GM18508 (cell line): Measurements from ENCODE around the gene LRRC1.
"Not testable (repeated sequence)": the region's sequence is repeated elsewhere in the genome, so short reads cannot be mapped to it uniquely, and the experiment has no call there.

Experiments
- ATAC-seq: cut with Tn5 transposase; IDR thresholded peaks from one replicate; pipeline ENCODE4 v1.9.1; 2021; ENCODE audit warnings: moderate number of reproducible peaks; ENCODE audit not compliant: insufficient read depth, unreplicated experiment

Gene LRRC1

GRCh38 chr6:53790886-53791285 is 3.9 kb upstream of the LRRC1 start:
- ATAC-seq, result no peak

GRCh38 chr6:53792016-53792415 is 2.8 kb upstream of the LRRC1 start:
- ATAC-seq, result no peak

DNA sequence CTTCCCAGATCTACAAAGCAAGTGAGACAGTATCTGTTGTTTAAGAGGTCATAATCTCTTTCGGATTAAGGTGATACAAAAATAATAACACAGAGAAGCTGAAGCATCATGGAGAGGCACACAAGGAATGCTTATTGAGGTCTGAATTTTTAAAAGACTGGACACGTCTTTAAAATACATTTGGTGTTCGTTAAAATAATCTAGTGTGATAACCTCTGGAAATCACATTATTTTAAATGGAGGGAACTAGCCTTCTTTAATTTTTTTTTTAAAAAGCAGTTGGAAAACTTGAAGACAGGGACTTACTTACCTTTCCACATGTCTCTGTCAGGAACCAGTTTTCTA is 1.9 kb upstream of the LRRC1 start:
- ATAC-seq, result no peak

GRCh38 chr6:53793318-53794136 is 1.3 kb upstream of the LRRC1 start:
- ATAC-seq, result no peak

- peak; percentile 55 for ATAC-seq
These were observed 577 bp upstream of the LRRC1 start for GRCh38 chr6:53794137-53794719.

GRCh38 chr6:53795340-53795701 is 516 bp downstream of the LRRC1 start:
- peak; percentile 14 for ATAC-seq

DNA sequence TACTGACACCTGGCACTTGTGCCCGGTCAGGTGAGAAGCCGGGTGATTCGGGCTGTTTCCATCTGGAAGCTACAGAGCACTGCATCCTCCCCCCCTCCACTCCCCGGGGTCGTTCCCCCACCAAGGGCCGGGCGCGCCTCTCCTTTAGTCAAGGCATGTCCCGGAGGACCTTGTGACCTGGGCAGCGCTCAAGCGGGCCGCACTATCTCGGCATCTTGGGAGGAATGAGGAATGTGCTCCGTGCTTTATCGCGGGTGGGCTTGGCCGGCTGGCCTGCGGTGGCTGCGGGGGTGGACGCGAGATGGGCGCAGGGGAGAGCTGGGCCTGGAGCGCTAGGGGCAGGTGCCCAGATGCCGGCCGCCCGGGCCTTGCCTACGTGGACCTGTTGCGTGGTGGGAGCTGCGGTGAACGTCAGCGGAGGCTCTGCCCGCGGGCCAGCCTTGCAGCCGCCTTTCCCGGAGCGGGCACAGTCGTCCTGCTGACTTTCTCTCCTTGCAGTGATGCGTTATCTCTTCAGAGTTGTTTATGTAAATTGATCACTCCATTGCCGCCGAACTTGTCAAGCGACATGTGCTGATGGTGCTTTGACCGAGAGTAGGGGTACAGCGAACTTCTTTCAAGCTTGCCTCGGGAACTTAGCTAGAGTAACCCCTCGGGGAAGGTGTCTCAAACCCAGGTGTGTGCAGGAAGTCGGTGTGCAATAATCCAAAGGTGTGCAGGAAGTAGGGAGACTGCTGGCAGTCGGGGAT is 1.1 kb downstream of the LRRC1 start:
- no peak for ATAC-seq

GRCh38 chr6:53796451-53796780 is 1.6 kb downstream of the LRRC1 start:
- ATAC-seq, result no peak

DNA sequence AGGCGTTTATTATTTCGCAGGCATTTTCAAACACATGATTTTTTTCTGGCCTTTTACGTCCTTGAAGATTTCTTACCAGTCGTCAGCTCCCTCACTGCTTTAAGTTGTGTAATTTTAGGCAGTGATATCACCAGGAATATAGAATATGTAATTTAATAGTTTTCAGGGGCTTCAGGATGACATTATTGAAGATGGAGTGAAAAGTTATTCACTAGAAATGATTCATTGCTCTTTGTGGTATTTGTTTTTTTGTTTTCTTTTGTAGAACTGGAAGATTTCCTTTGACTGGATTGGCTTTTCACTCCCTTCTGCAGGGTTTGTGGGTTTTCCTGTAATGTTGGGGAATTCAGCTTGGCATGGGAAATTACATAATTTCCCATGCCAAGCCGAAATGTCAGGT is 2.0 kb downstream of the LRRC1 start:
- ATAC-seq, result no peak

- ATAC-seq, result no peak
These were observed 2.5 kb downstream of the LRRC1 start for GRCh38 chr6:53797304-53797703.

GRCh38 chr6:53799340-53799739 is 4.5 kb downstream of the LRRC1 start:
- no peak for ATAC-seq

DNA sequence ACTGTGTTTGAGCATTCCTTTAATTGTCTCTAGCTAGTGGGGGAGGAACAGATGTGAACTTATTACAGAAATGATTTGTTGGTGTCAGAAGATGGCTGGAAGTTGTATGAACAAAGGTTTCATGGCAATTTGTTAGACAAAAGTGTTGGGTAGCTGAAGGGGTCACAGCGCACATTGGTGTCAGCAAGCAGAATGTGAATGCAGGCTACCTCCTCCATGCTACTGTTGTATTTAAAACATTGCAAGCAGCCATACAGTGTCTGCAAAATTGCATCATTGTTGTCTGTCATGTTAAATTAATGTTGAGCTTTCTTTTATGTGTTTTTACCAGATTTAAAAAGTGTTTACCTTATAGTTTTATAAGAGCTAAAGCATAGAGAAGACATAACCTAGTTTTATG is 6.2 kb downstream of the LRRC1 start:
- no peak for ATAC-seq

DNA sequence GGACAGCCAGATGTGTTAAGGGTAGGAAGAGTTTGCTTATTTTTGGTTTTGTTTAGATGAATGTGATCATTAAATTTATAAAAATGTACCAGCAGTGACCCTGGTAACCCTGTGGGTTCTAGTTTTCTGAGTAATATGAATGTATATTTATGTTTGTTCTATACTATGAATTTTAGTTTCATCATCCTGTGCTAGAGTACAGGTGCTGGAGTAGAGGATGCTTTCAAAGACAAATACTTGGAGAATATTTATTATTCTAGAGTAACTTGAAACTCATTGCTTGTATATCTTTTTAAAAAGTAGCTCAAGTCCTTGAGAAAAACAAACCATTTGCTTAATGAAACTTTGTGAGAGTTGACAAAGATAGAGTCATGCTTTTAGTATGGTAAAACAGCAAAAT is 7.8 kb downstream of the LRRC1 start:
- ATAC-seq, result no peak

DNA sequence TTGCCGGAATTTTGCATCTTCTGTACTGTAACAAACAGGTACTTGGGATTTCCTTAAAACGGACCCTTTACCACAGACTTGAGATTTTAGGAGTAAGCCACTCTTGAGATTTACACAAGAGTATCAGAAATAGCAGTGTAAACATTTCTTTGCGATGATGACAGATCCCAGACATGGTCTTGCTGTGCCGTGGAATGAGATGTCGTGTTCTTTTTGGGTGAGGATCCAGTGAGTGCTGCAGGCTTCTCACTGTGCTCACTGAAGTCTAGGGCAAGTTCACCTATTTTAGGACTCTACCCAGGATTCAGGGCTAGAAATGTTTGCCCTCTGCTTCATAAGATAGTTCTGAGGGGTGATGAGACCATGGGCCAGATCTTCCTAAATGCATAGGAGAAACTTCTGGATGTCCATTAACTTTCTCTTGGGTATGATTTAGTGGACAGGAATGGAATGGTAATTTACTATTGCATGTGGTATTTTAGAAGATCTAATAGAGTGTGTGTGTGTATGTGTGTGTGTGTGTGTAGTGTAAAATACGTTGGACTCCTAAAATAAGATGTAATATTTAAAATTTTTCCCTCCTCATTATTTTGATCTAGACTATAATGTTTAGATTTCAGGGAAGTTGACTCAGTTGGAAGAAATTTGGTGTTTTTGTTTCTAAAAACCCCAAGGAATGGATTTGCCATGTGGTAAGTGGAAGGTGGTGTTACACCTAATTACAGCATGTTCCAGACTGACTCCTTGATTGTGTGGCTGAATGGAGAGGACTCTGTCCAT is 8.5 kb downstream of the LRRC1 start:
- ATAC-seq, result no peak

DNA sequence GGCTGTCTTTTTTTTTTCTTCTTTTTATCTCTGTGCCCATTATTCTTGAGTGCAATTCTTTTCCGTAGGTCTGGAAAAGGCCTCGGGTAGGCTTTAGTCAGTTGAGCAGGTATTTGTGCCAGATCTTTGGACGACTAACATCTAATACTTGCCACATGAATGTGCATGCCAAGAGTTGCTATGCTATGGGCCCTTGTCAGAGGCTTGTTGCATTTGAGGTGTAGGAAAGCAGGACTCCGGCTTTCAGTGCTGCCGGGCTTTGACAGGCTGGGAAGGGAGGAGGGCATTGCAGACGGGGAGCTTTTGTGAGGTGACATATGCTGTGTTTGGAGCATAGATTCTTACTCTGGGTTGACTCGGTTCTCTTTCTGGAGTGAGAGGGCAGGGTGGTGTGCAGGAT is 10.2 kb downstream of the LRRC1 start:
- no peak for ATAC-seq

GRCh38 chr6:53805725-53806124 is 10.9 kb downstream of the LRRC1 start:
- ATAC-seq, result no peak

DNA sequence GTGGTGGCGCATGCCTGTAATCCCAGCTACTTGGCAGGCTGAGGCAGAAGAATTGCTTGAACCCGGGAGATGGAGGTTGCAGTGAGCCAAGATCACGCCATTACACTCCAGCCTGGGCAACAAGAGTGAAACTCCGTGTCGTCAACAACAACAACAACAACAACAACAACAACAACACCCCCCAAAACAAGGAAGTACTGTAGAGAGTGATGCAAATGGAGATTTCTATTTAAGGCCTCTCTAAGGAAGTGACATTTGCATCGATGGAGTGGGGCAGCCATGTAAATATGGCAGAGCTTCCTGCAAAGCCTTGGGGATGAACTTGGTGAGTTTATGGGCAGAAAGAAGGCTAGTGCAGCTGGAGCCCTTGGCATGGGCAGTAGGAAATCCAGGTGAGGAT is 12.8 kb downstream of the LRRC1 start:
- ATAC-seq, result not testable (repeated sequence)

- ATAC-seq, result no peak
These were observed 13.6 kb downstream of the LRRC1 start for GRCh38 chr6:53808302-53808881.

DNA sequence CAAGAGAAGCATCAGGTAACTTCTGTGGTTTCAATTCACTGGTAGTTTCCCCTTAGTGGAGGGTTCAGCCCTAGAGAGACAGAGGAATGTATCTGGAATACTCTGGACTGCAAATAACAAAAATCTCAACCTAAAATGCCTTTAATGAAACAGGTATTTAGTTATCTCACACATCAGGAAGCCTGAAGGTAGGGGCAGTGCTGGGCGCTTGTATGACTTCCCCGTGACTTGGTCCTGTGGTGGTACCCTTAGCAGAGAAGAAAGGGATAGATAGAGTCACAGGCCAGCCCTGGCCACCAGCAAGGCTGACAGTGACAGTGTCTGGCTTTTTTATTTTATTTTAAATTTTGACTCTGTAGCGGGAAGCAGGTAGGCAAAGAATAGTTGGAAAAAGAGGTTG is 14.9 kb downstream of the LRRC1 start:
- no peak for ATAC-seq

DNA sequence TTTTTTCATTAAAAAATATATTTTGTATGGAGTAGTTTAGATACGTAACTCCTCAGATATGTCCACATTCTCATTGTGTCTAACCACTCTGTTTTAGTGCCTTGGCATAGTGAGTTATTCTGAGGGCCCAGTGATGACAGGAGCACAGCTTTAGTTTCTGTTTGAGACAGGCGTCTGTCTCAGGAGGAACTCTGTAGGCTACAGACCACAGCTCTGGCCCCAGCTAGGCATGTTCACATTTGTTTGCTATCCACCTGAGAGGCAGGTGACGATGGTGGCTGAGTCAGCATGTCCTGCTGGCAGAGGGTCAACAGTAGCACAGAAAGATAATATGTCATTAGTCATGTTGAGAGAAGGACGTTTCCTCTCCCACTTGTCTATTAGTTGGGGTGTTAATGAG is 16.3 kb downstream of the LRRC1 start:
- peak; percentile 96 for ATAC-seq

DNA sequence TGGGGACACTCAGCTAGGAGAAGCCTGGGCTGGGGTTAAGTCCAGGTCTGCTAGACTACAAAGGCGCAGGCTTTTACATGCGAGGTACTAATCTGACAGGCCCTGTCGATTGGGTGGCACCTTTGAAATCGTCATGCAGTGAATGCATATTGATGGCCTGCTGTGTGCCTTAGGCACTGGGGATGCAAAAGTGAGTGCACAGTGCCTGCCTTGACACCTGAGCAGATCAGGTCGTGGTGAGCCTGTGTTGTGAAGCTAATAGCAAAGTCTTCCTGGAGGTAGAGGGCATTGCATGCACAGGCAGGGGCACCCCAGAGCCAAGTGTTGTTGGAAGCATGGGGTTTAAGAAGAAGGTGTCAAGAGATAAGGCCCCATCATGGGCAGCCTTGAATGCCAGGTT is 16.9 kb downstream of the LRRC1 start:
- ATAC-seq, result no peak
